Measurements from ENCODE around the gene NLRC4.

The NLRC4 gene

DNA sequence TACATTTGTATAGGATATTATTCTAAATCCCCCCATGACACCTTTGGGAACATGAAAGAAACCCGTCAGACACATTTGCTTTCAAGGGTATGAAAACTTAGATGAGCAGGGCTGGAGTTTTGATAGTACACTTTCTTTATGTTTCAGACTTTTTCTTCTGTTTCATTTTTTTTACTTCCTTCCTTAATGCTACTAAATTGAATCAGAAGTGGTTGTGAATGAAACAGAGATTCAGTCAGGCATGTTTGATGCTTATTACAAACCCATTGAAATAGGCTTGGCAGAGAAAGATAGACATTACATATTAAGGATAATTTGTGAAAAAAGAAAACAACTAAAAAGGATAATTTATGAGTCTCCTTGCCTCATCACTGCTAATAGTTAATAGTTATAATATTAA is 72.3 kb downstream of the NLRC4 start:
- DNase-seq (ENCODE audit: extremely low read depth, insufficient read length) = peak; percentile 26
- TF ChIP-seq, protein P1, sequence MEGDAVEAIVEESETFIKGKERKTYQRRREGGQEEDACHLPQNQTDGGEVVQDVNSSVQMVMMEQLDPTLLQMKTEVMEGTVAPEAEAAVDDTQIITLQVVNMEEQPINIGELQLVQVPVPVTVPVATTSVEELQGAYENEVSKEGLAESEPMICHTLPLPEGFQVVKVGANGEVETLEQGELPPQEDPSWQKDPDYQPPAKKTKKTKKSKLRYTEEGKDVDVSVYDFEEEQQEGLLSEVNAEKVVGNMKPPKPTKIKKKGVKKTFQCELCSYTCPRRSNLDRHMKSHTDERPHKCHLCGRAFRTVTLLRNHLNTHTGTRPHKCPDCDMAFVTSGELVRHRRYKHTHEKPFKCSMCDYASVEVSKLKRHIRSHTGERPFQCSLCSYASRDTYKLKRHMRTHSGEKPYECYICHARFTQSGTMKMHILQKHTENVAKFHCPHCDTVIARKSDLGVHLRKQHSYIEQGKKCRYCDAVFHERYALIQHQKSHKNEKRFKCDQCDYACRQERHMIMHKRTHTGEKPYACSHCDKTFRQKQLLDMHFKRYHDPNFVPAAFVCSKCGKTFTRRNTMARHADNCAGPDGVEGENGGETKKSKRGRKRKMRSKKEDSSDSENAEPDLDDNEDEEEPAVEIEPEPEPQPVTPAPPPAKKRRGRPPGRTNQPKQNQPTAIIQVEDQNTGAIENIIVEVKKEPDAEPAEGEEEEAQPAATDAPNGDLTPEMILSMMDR (IDR thresholded peaks at IDR 0.05; ENCODE audit: insufficient read depth, low read length, poor library complexity, severe bottlenecking) = no peak
- H3K4me3 ChIP-seq (replicated peaks; ENCODE audit: low read depth, low read length) = no peak overlapping the region
- no peaks in the 10 kb centered on the region for H3K27me3 ChIP-seq (replicated peaks; ENCODE audit: control insufficient read depth, insufficient read depth, low read length)
- no peaks in the 10 kb centered on the region for H3K36me3 ChIP-seq (ENCODE audit: control insufficient read depth, insufficient read depth, low read length)

DNA sequence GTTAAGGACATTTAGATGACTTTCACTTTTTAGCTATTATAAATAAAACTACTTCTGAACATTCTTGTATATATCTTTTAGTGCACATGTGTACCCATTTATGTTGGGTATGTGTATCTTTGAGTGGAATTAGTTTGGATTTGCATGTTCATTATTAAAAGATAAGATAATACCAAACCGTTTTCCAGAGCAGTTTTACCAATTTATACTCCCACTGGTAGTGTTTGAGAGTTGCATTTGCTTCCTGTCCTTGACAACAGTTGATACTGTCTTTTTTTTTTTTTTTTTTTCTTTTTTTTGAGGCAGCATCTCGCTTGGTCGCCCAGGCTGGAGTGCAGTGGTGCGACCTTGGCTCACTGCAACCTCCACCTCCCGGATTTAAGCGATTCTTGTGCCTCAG is 75.7 kb downstream of the NLRC4 start:
- Histone ChIP-seq H3K27me3 (replicated peaks; ENCODE audit: control insufficient read depth, insufficient read depth, low read length) (no peaks in the 10 kb centered on the region), H3K4me3 (replicated peaks; ENCODE audit: low read depth, low read length) (no peak overlapping the region), H3K36me3 (ENCODE audit: control insufficient read depth, insufficient read depth, low read length) (no peaks in the 10 kb centered on the region; the same call in 1 of the 2 replicates)
- no peak for DNase-seq (ENCODE audit: extremely low read depth, insufficient read length)
- TF ChIP-seq, protein P1 (IDR thresholded peaks at IDR 0.05; ENCODE audit: insufficient read depth, low read length, poor library complexity, severe bottlenecking) = no peak

DNA sequence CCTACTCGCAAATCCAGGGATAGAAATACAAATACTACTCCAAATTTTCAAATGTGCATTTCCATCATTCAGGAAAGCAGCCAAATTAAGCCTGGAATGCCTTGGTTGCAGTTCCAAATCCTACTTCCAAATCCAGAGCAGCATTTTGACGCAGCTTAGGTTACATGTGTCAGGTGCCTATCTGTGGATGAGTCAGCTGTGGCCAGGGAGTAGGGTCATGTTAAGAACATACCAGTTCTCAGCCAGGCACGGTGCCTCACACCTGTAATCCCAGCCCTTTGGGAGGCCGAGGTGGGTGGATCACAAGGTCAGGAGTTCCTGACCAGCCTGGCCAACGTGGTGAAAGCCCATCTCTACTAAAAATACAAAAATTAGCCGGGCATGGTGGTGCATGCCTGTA is 82.0 kb downstream of the NLRC4 start:
- TF ChIP-seq, protein P1 (IDR thresholded peaks at IDR 0.05; ENCODE audit: insufficient read depth, low read length, poor library complexity, severe bottlenecking) = no peak
- peaks cover 4% of the 10 kb centered on the region; the same call in 1 of the 2 replicates for H3K36me3 ChIP-seq (ENCODE audit: control insufficient read depth, insufficient read depth, low read length)
- H3K27me3 ChIP-seq (replicated peaks; ENCODE audit: control insufficient read depth, insufficient read depth, low read length) = no peaks in the 10 kb centered on the region
- DNase-seq (ENCODE audit: extremely low read depth, insufficient read length) = no peak
- H3K4me3 ChIP-seq (replicated peaks; ENCODE audit: low read depth, low read length) = no peak overlapping the region

Data from GM06990 (cell line).